ENCODE data around the gene PELO. TPM values are rescaled to one million over a fixed set of nuclear protein-coding genes. Genes with fewer than 3 reads are reported as not detected.

The PELO gene
- total and polyA plus RNA-seq, 2 donors (not counting 1 experiment from before 2014, with no cell fraction given): 2.2 to 5.8 TPM

DNA sequence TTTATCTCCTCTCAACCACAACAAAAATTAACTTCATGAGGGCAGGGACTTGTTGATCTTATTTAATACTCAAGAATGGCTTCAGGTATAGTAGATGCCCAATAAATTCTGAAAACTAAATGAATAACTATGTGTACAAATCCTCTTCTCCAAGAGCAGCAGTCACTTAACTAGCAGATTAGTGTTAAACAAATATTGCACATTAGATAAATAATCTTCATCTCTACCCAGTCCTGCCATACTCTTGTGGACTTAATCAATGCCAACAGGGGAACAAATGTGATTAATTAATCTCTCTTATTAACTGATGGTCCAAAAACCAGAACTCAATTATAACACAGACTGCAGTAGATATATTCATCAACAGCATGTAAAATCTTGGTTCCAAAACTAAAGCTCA, 15.0 kb upstream of the PELO start:
- H3K4me3 ChIP-seq (ENCODE audit: control extremely low read depth in 1 of 5, extremely low read depth in 1 of 5, insufficient read depth in 1 of 5, low read depth in 2 of 5, low read length in 4 of 5): no peak overlapping the region
- no peaks in the 10 kb centered on the region for H3K4me1 ChIP-seq (ENCODE audit: control insufficient read depth in 2 of 2, insufficient read depth in 2 of 2, low read length in 2 of 2)
- intact Hi-C loops (cut with micrococcal nuclease): no loop called here
- CTCF ChIA-PET: no interaction called here
- Mint-ChIP-seq H3K4me3 (no peak overlapping the region), H3K4me1 (peaks cover 4% of the 10 kb centered on the region), H3K27me3 (peaks cover 16% of the 10 kb centered on the region), H3K9me3 (ENCODE audit: insufficient read depth) (no peaks in the 10 kb centered on the region), H3K27ac (no peak overlapping the region)
- no peak for TF ChIP-seq EZH2 (IDR thresholded peaks at IDR 0.05; ENCODE audit: borderline replicate concordance, insufficient read depth, low read depth, low read length, poor library complexity, severe bottlenecking)
- TF ChIP-seq, protein P1, sequence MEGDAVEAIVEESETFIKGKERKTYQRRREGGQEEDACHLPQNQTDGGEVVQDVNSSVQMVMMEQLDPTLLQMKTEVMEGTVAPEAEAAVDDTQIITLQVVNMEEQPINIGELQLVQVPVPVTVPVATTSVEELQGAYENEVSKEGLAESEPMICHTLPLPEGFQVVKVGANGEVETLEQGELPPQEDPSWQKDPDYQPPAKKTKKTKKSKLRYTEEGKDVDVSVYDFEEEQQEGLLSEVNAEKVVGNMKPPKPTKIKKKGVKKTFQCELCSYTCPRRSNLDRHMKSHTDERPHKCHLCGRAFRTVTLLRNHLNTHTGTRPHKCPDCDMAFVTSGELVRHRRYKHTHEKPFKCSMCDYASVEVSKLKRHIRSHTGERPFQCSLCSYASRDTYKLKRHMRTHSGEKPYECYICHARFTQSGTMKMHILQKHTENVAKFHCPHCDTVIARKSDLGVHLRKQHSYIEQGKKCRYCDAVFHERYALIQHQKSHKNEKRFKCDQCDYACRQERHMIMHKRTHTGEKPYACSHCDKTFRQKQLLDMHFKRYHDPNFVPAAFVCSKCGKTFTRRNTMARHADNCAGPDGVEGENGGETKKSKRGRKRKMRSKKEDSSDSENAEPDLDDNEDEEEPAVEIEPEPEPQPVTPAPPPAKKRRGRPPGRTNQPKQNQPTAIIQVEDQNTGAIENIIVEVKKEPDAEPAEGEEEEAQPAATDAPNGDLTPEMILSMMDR (IDR thresholded peaks at IDR 0.05): no peak
- no peak for ATAC-seq (ENCODE audit: low read depth)
- no peaks in the 10 kb centered on the region for H3K79me2 ChIP-seq (ENCODE audit: control insufficient read depth, insufficient read depth, low read length)
- H3K36me3 ChIP-seq (replicated peaks in 1 of 2; ENCODE audit: control extremely low read depth in 1 of 2, control insufficient read depth in 1 of 2, extremely low read depth in 1 of 2, insufficient read depth in 2 of 2, low read length in 1 of 2): no peaks in the 10 kb centered on the region
- H2AFZ ChIP-seq (ENCODE audit: insufficient read depth, low read depth, low read length, poor library complexity, severe bottlenecking): no peak overlapping the region
- no peak overlapping the region for H3K27ac ChIP-seq (ENCODE audit: low read length in 2 of 2)
- H3K9ac ChIP-seq (ENCODE audit: low read length): no peak overlapping the region
- H3K9me3 ChIP-seq (ENCODE audit: control extremely low read depth in 1 of 3, control insufficient read depth in 2 of 3, insufficient read depth in 1 of 3, low read length in 2 of 3): no peaks in the 10 kb centered on the region
- no peak overlapping the region for H3K4me2 ChIP-seq (replicated peaks; ENCODE audit: low read depth, low read length, poor library complexity, severe bottlenecking)
- no peak for DNase-seq
- no peaks in the 10 kb centered on the region for H4K20me1 ChIP-seq (ENCODE audit: control insufficient read depth, insufficient read depth, low read length, poor library complexity, severe bottlenecking)
- no peaks in the 10 kb centered on the region for H3K27me3 ChIP-seq (replicated peaks in 1 of 4; ENCODE audit: control extremely low read depth in 1 of 4, control insufficient read depth in 3 of 4, insufficient read depth in 4 of 4, low read length in 3 of 4)
- POLR2A ChIA-PET: no interaction called here

DNA sequence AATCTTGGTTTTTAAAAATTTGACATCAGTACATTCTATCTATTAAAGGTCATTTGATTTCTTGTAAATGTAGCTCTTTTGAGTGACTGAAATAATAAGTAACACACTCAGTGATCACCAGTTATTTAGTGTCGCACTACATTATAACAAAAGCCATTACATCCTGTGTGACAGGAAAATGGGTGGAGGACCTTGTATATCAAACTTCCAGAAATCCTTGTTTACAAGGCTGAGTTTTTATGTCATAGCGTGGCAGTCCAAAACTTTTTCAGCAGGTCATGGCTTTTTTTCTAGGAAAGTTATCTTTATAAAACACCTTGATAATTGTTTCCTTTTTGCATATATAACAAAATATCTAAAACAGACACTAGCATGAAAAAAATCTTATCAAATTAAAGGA, 14.4 kb upstream of the PELO start:
- H3K4me3 Mint-ChIP-seq: no peak overlapping the region
- H3K27ac Mint-ChIP-seq: no peak overlapping the region

More for the DNA sequence above, 14.4 kb upstream of the PELO start:
- Mint-ChIP-seq H3K27me3 (peaks cover 16% of the 10 kb centered on the region), H3K4me1 (peaks cover 4% of the 10 kb centered on the region), H3K9me3 (ENCODE audit: insufficient read depth) (no peaks in the 10 kb centered on the region)
- Histone ChIP-seq H3K4me2 (replicated peaks; ENCODE audit: low read depth, low read length, poor library complexity, severe bottlenecking) (no peak overlapping the region), H3K79me2 (ENCODE audit: control insufficient read depth, insufficient read depth, low read length) (no peaks in the 10 kb centered on the region), H3K9ac (ENCODE audit: low read length) (no peak overlapping the region), H3K27ac (ENCODE audit: low read length in 2 of 2) (no peak overlapping the region), H3K9me3 (ENCODE audit: control extremely low read depth in 1 of 3, control insufficient read depth in 2 of 3, insufficient read depth in 1 of 3, low read length in 2 of 3) (no peaks in the 10 kb centered on the region), H3K4me1 (ENCODE audit: control insufficient read depth in 2 of 2, insufficient read depth in 2 of 2, low read length in 2 of 2) (no peaks in the 10 kb centered on the region), H3K27me3 (replicated peaks in 1 of 4; ENCODE audit: control extremely low read depth in 1 of 4, control insufficient read depth in 3 of 4, insufficient read depth in 4 of 4, low read length in 3 of 4) (no peaks in the 10 kb centered on the region), H4K20me1 (ENCODE audit: control insufficient read depth, insufficient read depth, low read length, poor library complexity, severe bottlenecking) (no peaks in the 10 kb centered on the region), H3K4me3 (ENCODE audit: control extremely low read depth in 1 of 5, extremely low read depth in 1 of 5, insufficient read depth in 1 of 5, low read depth in 2 of 5, low read length in 4 of 5) (no peak overlapping the region), H3K36me3 (replicated peaks in 1 of 2; ENCODE audit: control extremely low read depth in 1 of 2, control insufficient read depth in 1 of 2, extremely low read depth in 1 of 2, insufficient read depth in 2 of 2, low read length in 1 of 2) (no peaks in the 10 kb centered on the region), H2AFZ (ENCODE audit: insufficient read depth, low read depth, low read length, poor library complexity, severe bottlenecking) (no peak overlapping the region)
- intact Hi-C loops (cut with micrococcal nuclease): no loop called here
- ChIA-PET POLR2A (no interaction called here), CTCF (no interaction called here)
- DNase-seq (no peak), ATAC-seq (ENCODE audit: low read depth) (no peak)
- WGBS (ENCODE audit: insufficient coverage): no CpG with 5 or more reads among the region's 2 CpGs
- TF ChIP-seq, protein P1 (IDR thresholded peaks at IDR 0.05): no peak
- no peak for TF ChIP-seq EZH2 (IDR thresholded peaks at IDR 0.05; ENCODE audit: borderline replicate concordance, insufficient read depth, low read depth, low read length, poor library complexity, severe bottlenecking)
